ENCODE measurements around the gene NUDT9. TPM values are rescaled to one million over a fixed set of nuclear protein-coding genes. Genes with fewer than 3 reads are reported as not detected.

The NUDT9 gene
- total RNA-seq, 4 donors from 2014 or later = 14.7 to 19.1 (median 17.1) TPM

DNA sequence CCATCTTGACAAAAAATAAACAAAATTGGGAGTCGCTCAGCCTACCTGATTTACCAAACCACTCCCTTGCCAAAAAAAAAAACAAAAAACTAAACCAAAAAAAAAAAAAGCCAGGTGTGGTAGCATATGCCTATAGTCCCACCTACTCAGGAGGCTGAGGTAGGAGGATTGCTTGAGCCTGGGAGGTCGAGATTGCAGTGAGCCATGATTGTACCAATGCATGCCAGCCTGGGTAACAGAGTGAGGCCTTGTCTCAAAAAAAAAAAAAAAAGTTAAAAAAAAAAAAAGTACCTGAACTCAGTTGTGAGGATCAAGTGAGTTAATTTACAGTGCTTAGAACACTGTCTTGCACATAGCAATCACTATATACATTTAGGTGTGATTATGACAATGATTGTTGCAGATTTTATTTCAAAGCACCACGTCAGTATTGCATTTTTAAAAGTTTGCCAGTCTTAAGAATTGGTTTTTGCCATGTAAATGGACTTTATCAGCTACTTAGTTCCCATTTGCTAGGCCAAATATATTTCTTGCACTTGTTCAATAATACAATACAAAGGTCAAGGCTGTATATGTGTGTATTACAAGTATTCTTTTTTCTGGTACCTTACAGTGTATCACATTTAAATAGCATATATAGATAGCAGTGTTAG lies 4.6 kb downstream of the NUDT9 start:
- peaks cover 1 to 33% (median 10%) of the 10 kb centered on the region in 3 donors for H3K4me1 ChIP-seq

GRCh38 chr4:87427518-87427868 lies 5.1 kb downstream of the NUDT9 start:
- TF ChIP-seq, protein P1, sequence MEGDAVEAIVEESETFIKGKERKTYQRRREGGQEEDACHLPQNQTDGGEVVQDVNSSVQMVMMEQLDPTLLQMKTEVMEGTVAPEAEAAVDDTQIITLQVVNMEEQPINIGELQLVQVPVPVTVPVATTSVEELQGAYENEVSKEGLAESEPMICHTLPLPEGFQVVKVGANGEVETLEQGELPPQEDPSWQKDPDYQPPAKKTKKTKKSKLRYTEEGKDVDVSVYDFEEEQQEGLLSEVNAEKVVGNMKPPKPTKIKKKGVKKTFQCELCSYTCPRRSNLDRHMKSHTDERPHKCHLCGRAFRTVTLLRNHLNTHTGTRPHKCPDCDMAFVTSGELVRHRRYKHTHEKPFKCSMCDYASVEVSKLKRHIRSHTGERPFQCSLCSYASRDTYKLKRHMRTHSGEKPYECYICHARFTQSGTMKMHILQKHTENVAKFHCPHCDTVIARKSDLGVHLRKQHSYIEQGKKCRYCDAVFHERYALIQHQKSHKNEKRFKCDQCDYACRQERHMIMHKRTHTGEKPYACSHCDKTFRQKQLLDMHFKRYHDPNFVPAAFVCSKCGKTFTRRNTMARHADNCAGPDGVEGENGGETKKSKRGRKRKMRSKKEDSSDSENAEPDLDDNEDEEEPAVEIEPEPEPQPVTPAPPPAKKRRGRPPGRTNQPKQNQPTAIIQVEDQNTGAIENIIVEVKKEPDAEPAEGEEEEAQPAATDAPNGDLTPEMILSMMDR (IDR thresholded peaks at IDR 0.05) = no peak
- no peak overlapping the region for H3K4me3 ChIP-seq
- H3K27me3 ChIP-seq = no peaks in the 10 kb centered on the region
- peaks cover 0 to 30% (median 10%) of the 10 kb centered on the region in 3 donors for H3K4me1 ChIP-seq
- 18 to 35% methylated on average over 1 of the region's 1 CpG for WGBS, 2 donors
- no peaks in the 10 kb centered on the region for H3K9me3 ChIP-seq
- intact Hi-C loops (cut with DNase I) = no loop called here
- no peak overlapping the region for H3K27ac ChIP-seq
- DNase-seq = no peak
- no peaks in the 10 kb centered on the region for H3K36me3 ChIP-seq

More for the DNA sequence above, 4.6 kb downstream of the NUDT9 start:
- H3K27ac ChIP-seq = no peak overlapping the region
- H3K4me3 ChIP-seq = no peak overlapping the region
- no peak for TF ChIP-seq POLR2A (IDR thresholded peaks at IDR 0.05)
- TF ChIP-seq, protein P1 (IDR thresholded peaks at IDR 0.05) = no peak
- intact Hi-C loops (cut with DNase I) = no loop called here
- 78 to 88% methylated on average over 3 of the region's 3 CpGs for WGBS, 2 donors
- no peaks in the 10 kb centered on the region for H3K9me3 ChIP-seq
- DNase-seq = no peak
- H3K27me3 ChIP-seq = no peaks in the 10 kb centered on the region
- no peaks in the 10 kb centered on the region for H3K36me3 ChIP-seq

DNA sequence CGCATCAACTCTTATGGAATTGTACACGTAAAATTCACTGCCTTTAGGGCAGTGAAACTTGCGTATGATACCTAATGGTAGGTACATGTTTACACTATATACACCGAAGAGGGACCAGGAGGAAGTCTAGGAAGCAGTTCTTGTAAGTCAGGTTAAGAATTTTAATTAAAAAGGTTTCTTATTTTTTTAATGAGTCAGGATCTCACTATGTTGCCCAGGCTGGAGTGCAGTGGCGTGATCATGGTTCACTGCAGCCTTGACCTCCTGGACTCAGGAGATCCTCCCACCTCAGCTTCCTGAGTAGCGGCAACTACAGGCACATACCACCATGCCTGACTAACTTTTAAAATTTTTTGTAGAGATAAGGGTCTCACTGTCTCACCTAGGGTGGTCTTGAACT lies 6.6 kb downstream of the NUDT9 start:
- Histone ChIP-seq H3K27ac (no peak overlapping the region), H3K36me3 (no peaks in the 10 kb centered on the region), H3K4me3 (no peak overlapping the region), H3K4me1 (peaks cover 0 to 20% (median 10%) of the 10 kb centered on the region in 3 donors), H3K27me3 (no peaks in the 10 kb centered on the region), H3K9me3 (no peaks in the 10 kb centered on the region)
- 93 to 95% methylated on average over 6 of the region's 6 CpGs for WGBS, 2 donors
- no peak for DNase-seq
- TF ChIP-seq, protein P1 (IDR thresholded peaks at IDR 0.05) = no peak
- TF ChIP-seq POLR2A (IDR thresholded peaks at IDR 0.05) = no peak
- intact Hi-C loops (cut with DNase I) = no loop called here

DNA sequence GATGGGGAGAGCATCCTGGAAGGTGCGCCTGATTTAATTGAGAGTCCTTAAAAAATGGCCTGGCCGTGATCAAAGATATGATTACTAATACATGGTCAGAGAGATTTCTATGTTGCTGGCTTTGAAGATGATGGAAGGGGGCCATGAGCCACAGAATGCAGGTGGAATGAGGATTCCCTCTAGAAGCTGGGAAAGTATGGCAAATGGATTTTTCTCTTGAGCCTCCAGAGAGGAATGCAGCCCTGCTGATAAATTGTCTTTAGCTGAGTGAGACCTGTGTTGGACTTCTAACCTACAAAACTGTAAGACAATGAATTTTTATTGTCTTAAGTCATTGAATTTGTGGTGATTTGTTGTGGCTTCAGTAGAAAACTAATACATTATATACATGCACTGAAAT lies 7.7 kb downstream of the NUDT9 start:
- WGBS, 2 donors = 94 to 95% methylated on average over 2 of the region's 2 CpGs
- H3K36me3 ChIP-seq = no peaks in the 10 kb centered on the region
- no peak for DNase-seq
- intact Hi-C loops (cut with DNase I) = no loop called here
- no peak overlapping the region for H3K27ac ChIP-seq
- no peaks in the 10 kb centered on the region for H3K9me3 ChIP-seq
- no peaks in the 10 kb centered on the region for H3K27me3 ChIP-seq
- H3K4me1 ChIP-seq = peaks cover 0 to 9% (median 0%) of the 10 kb centered on the region in 3 donors
- H3K4me3 ChIP-seq = no peak overlapping the region
- TF ChIP-seq, protein P1 (IDR thresholded peaks at IDR 0.05) = no peak
- no peak for TF ChIP-seq POLR2A (IDR thresholded peaks at IDR 0.05)

GRCh38 chr4:87433342-87433741 lies 11.0 kb downstream of the NUDT9 start:
- intact Hi-C loops (cut with DNase I) = no loop called here
- TF ChIP-seq POLR2A (IDR thresholded peaks at IDR 0.05) = no peak
- TF ChIP-seq, protein P1 (IDR thresholded peaks at IDR 0.05) = no peak
- Histone ChIP-seq H3K4me3 (no peak overlapping the region), H3K36me3 (peaks cover 0 to 29% (median 0%) of the 10 kb centered on the region in 3 donors), H3K27me3 (no peaks in the 10 kb centered on the region), H3K9me3 (no peaks in the 10 kb centered on the region), H3K4me1 (no peaks in the 10 kb centered on the region), H3K27ac (no peak overlapping the region)
- WGBS, 2 donors = 93 to 94% methylated on average over 2 of the region's 2 CpGs
- no peak for DNase-seq

Measured in esophagus squamous epithelium (tissue), 5 donors.